Lung (tissue), 12 donors: ENCODE measurements around the gene KISS1R. TPM values are rescaled to one million over a fixed set of nuclear protein-coding genes. Genes with fewer than 3 reads are reported as not detected.

Source experiments
- ATAC-seq: fragments of 200-7000 bp; cut with Tn5 transposase; one replicate; pipeline ENCODE4 v1.9.1; 2020; ENCODE audit warnings: moderate number of reproducible peaks; ENCODE audit not compliant: insufficient read depth, low FRiP score
- DNase-seq, 3 donors: peaks; one replicate each; pipeline ENCODE4 v3.0.0-alpha.2; 2013 to 2017
- H3K27ac ChIP-seq, 2 donors: one replicate each; pipeline ENCODE4 v1.5.1; 2013; ENCODE audit warnings: mild to moderate bottlenecking in 2 of 2, moderate library complexity in 2 of 2, control low read depth in 1 of 2, inconsistent platforms in 1 of 2, low read depth in 1 of 2, low read length in 1 of 2
- H3K27me3 ChIP-seq, 3 donors: one replicate each; pipeline ENCODE4 v1.5.1; 2013; ENCODE audit warnings: low read length in 2 of 3; ENCODE audit not compliant: control insufficient read depth in 3 of 3, insufficient read depth in 3 of 3
- H3K36me3 ChIP-seq, 4 donors: one replicate each; pipeline ENCODE4 v1.5.1; 2013; ENCODE audit warnings: low read length in 4 of 4, mild to moderate bottlenecking in 1 of 4, moderate library complexity in 1 of 4; ENCODE audit not compliant: control insufficient read depth in 4 of 4, insufficient read depth in 4 of 4
- H3K4me1 ChIP-seq, 5 donors: one replicate each; pipeline ENCODE4 v1.5.1; 2013; ENCODE audit warnings: low read length in 5 of 5, mild to moderate bottlenecking in 2 of 5, moderate library complexity in 1 of 5; ENCODE audit not compliant: control insufficient read depth in 5 of 5, insufficient read depth in 5 of 5
- H3K4me3 ChIP-seq: one replicate; pipeline ENCODE4 v1.5.1; 2013; ENCODE audit warnings: mild to moderate bottlenecking, control low read depth, moderate library complexity
- H3K9ac ChIP-seq, 2 donors: one replicate each; pipeline ENCODE4 v1.5.1; 2013; ENCODE audit warnings: low read length in 2 of 2, control low read depth in 1 of 2; ENCODE audit not compliant: insufficient read depth in 1 of 2
- H3K9me3 ChIP-seq, 4 donors: one replicate each; pipeline ENCODE4 v1.5.1; 2013; ENCODE audit warnings: low read length in 3 of 4, mild to moderate bottlenecking in 1 of 4, moderate library complexity in 1 of 4; ENCODE audit not compliant: control insufficient read depth in 4 of 4, insufficient read depth in 3 of 4
- WGBS, 2 donors: extraction: QIAGEN DNeasy Blood & Tissue Kit; methylation state at CpG; one replicate each; pipeline ENCODE4 v1.1.7; 2013; 5-methylcytosine and 5-hydroxymethylcytosine counted together
- polyA plus RNA-seq, 2 donors: library from polyadenylated mRNA; stranded (reverse); fragments of 200-250 nt; gene quantifications; one replicate each; pipeline ENCODE4 v1.2.1, GENCODE V29; 2013
- total RNA-seq, 2 donors: library from RNA; depleted of rRNA in 1 of 2; stranded (reverse); fragments of >200 nt in 1 of 2; gene quantifications; one replicate each; pipeline ENCODE4 v1.2.1, GENCODE V29; 2014 to 2021
- TF ChIP-seq, protein P1 (sequence below): IDR thresholded peaks from 2 replicates; pipeline ENCODE4 v1.5.1; 2012; ENCODE audit warnings: mild to moderate bottlenecking; ENCODE audit errors: control extremely low read depth, extremely low read depth
- donor health status: control.
- donor health status: control.
- donor health status: Bipolar disorder and iron deficiency.
- donor health status: healthy.
- donor health status: DM: yes; HTN: yes; CAD: no.

Gene KISS1R
- total and polyA plus RNA-seq, 4 donors, result 0.13 to 0.21 TPM; not detected in 2

DNA sequence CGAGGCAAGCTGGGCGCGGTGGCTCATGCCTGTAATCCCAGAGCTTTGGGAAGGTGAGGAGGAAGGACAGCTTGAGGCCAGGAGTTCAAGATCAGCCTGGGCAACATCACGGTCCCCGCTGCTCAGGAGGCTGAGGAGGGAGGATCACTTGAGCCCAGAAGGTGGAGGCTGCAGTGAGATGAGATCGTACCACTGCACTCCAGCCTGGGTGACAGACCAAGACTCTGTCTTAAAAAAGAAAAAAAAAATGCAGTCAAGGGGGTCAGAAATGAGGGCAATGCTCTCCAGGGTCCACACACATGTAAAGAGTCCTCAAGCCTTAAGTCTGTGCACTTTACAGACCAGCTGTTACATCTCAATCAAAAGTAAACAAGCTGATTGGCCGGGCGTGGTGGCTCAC is 12.6 kb upstream of the KISS1R start:
- ATAC-seq, result no peak
- 90 to 93% methylated on average over 8 of the region's 8 CpGs for WGBS, 2 donors
- TF ChIP-seq, protein P1, sequence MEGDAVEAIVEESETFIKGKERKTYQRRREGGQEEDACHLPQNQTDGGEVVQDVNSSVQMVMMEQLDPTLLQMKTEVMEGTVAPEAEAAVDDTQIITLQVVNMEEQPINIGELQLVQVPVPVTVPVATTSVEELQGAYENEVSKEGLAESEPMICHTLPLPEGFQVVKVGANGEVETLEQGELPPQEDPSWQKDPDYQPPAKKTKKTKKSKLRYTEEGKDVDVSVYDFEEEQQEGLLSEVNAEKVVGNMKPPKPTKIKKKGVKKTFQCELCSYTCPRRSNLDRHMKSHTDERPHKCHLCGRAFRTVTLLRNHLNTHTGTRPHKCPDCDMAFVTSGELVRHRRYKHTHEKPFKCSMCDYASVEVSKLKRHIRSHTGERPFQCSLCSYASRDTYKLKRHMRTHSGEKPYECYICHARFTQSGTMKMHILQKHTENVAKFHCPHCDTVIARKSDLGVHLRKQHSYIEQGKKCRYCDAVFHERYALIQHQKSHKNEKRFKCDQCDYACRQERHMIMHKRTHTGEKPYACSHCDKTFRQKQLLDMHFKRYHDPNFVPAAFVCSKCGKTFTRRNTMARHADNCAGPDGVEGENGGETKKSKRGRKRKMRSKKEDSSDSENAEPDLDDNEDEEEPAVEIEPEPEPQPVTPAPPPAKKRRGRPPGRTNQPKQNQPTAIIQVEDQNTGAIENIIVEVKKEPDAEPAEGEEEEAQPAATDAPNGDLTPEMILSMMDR, result no peak

DNA sequence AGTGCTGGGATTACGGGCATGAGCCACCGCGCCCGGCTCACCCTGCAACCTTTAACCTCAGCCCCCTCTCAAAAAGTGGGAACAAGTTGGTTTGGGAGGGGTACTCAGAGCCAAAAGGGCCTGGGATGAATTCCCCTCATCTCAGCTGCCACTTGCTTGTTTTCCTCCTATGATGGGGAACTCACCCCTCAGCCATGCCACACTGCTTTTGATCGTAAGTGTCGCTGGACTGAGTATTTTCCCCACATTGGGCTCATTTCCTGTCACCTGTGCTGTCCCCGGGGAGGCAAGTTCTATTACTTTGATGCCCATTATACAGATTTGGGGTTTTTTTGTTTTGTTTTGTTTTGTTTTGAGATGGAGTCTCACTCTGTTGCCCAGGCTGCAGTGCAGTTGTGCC is 10.7 kb upstream of the KISS1R start:
- no peaks in the 10 kb centered on the region for H3K27me3 ChIP-seq

More for the DNA sequence above, 12.6 kb upstream of the KISS1R start:
- no peak overlapping the region for H3K4me3 ChIP-seq
- H3K4me1 ChIP-seq, result peaks cover 0 to 5% (median 0%) of the 10 kb centered on the region in 5 donors
- no peak overlapping the region for H3K27ac ChIP-seq
- H3K9ac ChIP-seq, result no peak overlapping the region
- no peaks in the 10 kb centered on the region for H3K9me3 ChIP-seq
- no peak for DNase-seq
- H3K27me3 ChIP-seq, result no peaks in the 10 kb centered on the region
- peaks cover 0 to 13% (median 0%) of the 10 kb centered on the region in 4 donors for H3K36me3 ChIP-seq

DNA sequence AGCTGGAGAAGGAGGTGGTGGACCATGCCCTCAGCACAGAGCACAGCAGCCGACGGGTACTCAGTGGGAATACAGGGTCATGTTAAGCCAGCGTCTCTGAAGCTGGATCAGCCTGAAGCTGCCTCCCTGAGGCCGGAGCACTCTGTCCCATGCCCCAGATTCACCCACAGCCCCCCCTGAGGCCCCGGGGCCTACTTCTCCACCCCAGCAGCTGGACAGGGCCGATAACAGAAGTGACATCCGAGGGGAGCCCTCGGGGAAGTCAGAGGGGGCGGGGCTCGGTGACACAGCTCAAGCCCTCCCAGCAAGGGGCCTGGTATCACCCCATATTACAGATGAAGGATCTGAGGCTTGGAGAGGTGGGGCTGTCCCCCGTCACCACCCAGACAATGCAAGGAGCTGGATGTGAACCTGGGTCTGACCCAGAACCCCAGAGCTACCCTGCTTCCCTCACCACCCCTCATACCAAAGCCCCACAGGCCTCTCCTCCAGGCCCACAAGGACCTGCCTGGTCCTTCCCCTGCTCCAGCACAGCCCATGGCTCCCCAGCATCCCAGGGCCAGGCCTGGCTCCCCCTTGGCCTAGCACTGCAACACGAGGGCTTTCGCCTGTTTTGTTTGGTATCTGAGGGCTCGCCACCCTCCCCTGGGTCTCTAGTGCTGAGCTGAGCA is 9.8 kb upstream of the KISS1R start:
- peaks cover 0 to 5% (median 0%) of the 10 kb centered on the region in 5 donors for H3K4me1 ChIP-seq
- 53 to 66% methylated on average over 14 of the region's 14 CpGs for WGBS, 2 donors
- H3K27ac ChIP-seq, result peak overlapping the region in 1 of 2 donors; percentile 8
- ATAC-seq, result no peak
- DNase-seq, result no peak
- no peaks in the 10 kb centered on the region for H3K27me3 ChIP-seq
- TF ChIP-seq, protein P1, result no peak
- H3K36me3 ChIP-seq, result peaks cover 0 to 5% (median 0%) of the 10 kb centered on the region in 4 donors
- no peaks in the 10 kb centered on the region for H3K9me3 ChIP-seq
- H3K4me3 ChIP-seq, result no peak overlapping the region
- H3K9ac ChIP-seq, result no peak overlapping the region

More for the DNA sequence above, 10.7 kb upstream of the KISS1R start:
- H3K4me3 ChIP-seq, result no peak overlapping the region
- no peaks in the 10 kb centered on the region for H3K9me3 ChIP-seq
- H3K9ac ChIP-seq, result no peak overlapping the region
- no peak overlapping the region for H3K27ac ChIP-seq
- no peak for DNase-seq
- H3K36me3 ChIP-seq, result peaks cover 0 to 8% (median 0%) of the 10 kb centered on the region in 4 donors
- TF ChIP-seq, protein P1, result no peak
- WGBS, 2 donors, result 93 to 94% methylated on average over 7 of the region's 7 CpGs
- ATAC-seq, result no peak
- H3K4me1 ChIP-seq, result peaks cover 0 to 5% (median 0%) of the 10 kb centered on the region in 5 donors
